ENCODE results near the gene PDXDC1.
"Not testable (repeated sequence)": the region's sequence is repeated elsewhere in the genome, so short reads cannot be mapped to it uniquely, and the experiment has no call there.

- not testable (repeated sequence) for TF ChIP-seq CTCF, POLR2A (IDR thresholded peaks at IDR 0.05)
These were observed 87.4 kb downstream of the PDXDC1 start for GRCh38 chr16:15062085-15062810.
